ENCODE results near the gene CELSR3.

GRCh38 chr3:48587686-48588085, 75.0 kb downstream of the CELSR3 start:
- TF ChIP-seq CTCF (conservative IDR thresholded peaks at IDR 0.05; ENCODE audit: low read depth, low read length) (no peak), USF2 (IDR thresholded peaks at IDR 0.05; ENCODE audit: low read depth, low read length) (no peak), RFX5 (IDR thresholded peaks at IDR 0.05; ENCODE audit: low read depth, low read length) (no peak), POLR2A (IDR thresholded peaks at IDR 0.05; ENCODE audit: low read depth, low read length) (no peak)
